Suprapubic skin (tissue), 4 donors: ENCODE results near the gene COMMD3.

Experiments used
- CTCF ChIP-seq, 2 donors: fragments of 200-600 bp in 1 of 2; fragments of 450-650 bp in 1 of 2; sonication (generic) in 1 of 2; IDR thresholded peaks; one replicate each; pipeline ENCODE4 v1.5.1; 2016 to 2019; ENCODE audit warnings: antibody characterized with exemption in 2 of 2, mild to moderate bottlenecking in 1 of 2, moderate library complexity in 1 of 2
- EP300 ChIP-seq: sonication (generic); formaldehyde crosslinking; IDR thresholded peaks from one replicate; pipeline ENCODE4 v1.6.1; 2017; ENCODE audit warnings: antibody characterized with exemption
- POLR2A ChIP-seq, 2 donors: fragments of 450-650 bp; IDR thresholded peaks; one replicate each; pipeline ENCODE4 v1.6.1; 2017; ENCODE audit warnings: antibody characterized with exemption in 2 of 2, mild to moderate bottlenecking in 2 of 2, moderate library complexity in 2 of 2
- POLR2AphosphoS5 ChIP-seq, 3 donors: sonication (generic); formaldehyde crosslinking; IDR thresholded peaks; one replicate each; pipeline ENCODE4 v1.6.1; 2017; ENCODE audit warnings: antibody characterized with exemption in 3 of 3

DNA sequence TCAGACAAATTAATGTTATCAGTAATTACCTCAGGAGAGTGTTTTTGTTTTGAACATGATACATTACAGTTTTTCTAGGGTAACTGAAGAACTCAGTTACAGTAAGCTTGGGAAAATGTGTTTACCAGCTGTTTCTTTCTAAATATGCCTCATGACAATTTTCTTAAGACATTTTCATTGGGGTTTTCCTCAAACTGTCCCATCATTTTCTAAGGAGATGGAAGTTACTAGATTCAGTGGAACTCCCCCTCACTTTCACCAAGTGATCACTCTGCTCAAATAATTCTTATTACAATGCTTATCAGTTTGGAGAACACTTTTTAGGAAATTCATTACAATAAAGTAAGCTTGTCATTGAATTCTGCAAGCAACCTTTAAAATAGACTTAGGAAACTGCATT lies 22.7 kb downstream of the COMMD3 start:
- TF ChIP-seq POLR2A (IDR thresholded peaks at IDR 0.05): no peak
- TF ChIP-seq CTCF (IDR thresholded peaks at IDR 0.05): no peak
- no peak for TF ChIP-seq EP300
- no peak for TF ChIP-seq POLR2AphosphoS5 (IDR thresholded peaks at IDR 0.05)
